Skin epidermis (tissue), 12 donors: ENCODE measurements around the gene SEMA3F.

ENCODE experiments used
- H3K27ac ChIP-seq, 21 experiments: fragments of 200-600 bp; sonication (generic) in 11 of 21; one replicate each; pipeline ENCODE4 v1.5.0; 2020; ENCODE audit warnings: mild to moderate bottlenecking in 3 of 21, inconsistent platforms in 2 of 21, moderate library complexity in 2 of 21
- H3K4me3 ChIP-seq, 7 experiments: fragments of 200-600 bp; sonication (generic) in 2 of 7; one replicate each; pipeline ENCODE4 v1.5.0; 2020; ENCODE audit warnings: inconsistent platforms in 2 of 7, mild to moderate bottlenecking in 2 of 7, moderate library complexity in 1 of 7

The SEMA3F gene

GRCh38 chr3:50154840-50155490 is at the start of gene SEMA3F:
SEMA3F (plus strand) TSS chr3:50155324; CDS start chr3:50159623, 4,299 bp downstream.
- Histone ChIP-seq H3K4me3 (peak within 1 kb of the TSS; percentile 48 to 76 (median 65)), H3K27ac (peak within 1 kb of the TSS; percentile 50 to 90 (median 80))

- no peak overlapping the region for H3K27ac ChIP-seq
- no peak overlapping the region for H3K4me3 ChIP-seq
Observed at GRCh38 chr3:50111757-50112156, 43.4 kb upstream of the SEMA3F start.

DNA sequence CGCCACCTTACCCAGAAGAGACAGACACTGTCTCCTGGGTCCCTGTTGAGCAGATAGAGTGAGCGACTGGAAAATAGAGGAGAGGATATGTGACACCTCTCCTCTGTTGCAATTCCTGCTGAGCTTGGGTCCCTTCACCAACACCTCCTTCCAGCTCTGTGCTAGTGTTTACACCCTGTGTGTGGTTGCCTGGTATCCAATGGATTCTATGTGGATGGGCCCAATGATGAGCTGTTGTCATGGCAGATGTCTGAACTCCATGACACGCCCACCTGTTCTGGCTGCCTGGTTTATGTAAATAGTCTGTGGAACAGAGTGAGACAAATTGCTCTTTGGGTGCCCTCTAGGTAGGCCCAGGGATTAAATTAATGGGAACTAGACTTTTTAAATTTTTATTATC is 42.7 kb upstream of the SEMA3F start:
- H3K27ac ChIP-seq, result no peak overlapping the region
- no peak overlapping the region for H3K4me3 ChIP-seq

GRCh38 chr3:50117120-50117519 is 38.0 kb upstream of the SEMA3F start:
- Histone ChIP-seq H3K27ac (no peak overlapping the region), H3K4me3 (no peak overlapping the region)

GRCh38 chr3:50118237-50118636 is 36.9 kb upstream of the SEMA3F start:
- Histone ChIP-seq H3K27ac (no peak overlapping the region), H3K4me3 (no peak overlapping the region)

DNA sequence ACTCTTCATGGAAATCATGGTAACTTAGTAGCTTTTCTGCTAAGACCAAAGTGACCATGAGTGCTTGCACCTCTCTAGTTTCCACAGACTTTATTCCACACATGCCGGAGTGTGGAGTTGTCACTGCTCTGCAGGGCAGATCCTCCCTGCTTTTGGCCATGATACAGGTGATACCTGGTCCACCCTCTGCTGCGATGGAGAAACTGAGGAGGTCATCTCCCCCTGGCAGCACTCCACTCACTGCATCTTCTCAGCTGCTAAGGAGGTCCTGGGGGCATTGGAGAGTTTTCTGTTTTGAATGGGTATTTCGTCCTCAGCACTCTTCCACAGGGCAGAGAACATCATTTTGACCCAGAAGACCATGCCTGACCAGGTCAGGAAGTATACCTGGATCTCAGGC is 35.3 kb upstream of the SEMA3F start:
- H3K4me3 ChIP-seq, result no peak overlapping the region
- no peak overlapping the region for H3K27ac ChIP-seq

- no peak overlapping the region for H3K4me3 ChIP-seq
- H3K27ac ChIP-seq, result no peak overlapping the region
Observed at GRCh38 chr3:50120364-50121071, 34.6 kb upstream of the SEMA3F start.

- no peak overlapping the region for H3K4me3 ChIP-seq
- no peak overlapping the region for H3K27ac ChIP-seq
Observed at GRCh38 chr3:50121072-50122032, 33.8 kb upstream of the SEMA3F start.

DNA sequence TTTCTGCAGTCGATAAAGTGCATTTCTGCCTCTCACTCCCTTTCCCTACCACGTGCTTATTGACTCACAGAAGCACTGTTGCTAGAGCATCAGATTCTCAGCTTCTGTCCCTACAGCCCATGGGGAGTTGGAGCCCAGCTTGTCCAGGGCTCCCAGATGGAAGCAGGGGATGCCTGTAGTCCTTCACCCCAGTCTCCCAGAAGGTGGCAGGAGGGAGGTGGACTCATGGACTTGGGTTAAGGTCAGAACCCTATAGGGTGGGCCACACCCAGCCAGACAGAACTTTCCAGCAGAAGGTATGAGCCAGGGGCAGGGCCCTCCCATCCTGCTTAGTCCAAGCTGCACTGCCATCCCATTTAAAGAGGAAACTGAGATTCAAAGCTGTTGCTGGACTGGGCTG is 33.1 kb upstream of the SEMA3F start:
- H3K27ac ChIP-seq, result no peak overlapping the region
- no peak overlapping the region for H3K4me3 ChIP-seq

- Histone ChIP-seq H3K27ac (no peak overlapping the region), H3K4me3 (no peak overlapping the region)
Observed at GRCh38 chr3:50122661-50123391, 32.3 kb upstream of the SEMA3F start.

DNA sequence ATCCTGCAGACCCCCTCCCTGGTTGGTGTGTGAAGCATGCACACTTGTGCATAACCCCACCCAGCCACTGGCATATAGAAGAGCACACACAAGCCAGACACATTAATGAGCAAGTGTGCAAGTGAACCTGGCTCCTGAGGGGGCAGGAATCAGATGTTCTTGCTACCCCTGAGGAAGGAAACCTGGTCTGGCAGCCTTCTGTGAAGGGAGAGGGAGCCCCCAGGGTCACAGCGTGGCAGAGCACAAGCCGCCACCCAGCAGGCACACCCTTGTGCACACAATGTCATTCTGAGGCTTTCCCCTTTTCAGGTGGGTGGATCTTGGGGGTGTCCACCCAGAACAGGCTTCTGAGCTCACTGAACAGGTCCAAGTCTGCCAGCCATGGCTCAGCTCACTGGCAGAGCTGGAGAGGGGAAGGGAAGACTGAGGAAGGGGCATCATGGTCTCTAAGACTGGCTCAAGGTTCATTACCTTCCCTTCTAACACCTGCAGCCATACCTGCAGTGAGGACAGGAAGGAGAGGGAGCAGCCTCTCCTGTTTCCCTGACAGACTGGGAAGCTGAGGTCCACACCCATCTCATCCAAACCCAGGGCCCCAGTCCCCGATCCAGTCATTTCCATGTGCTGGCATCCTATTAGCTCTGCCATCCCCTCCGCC is 31.6 kb upstream of the SEMA3F start:
- peak overlapping the region in 4 of 21 experiments; percentile 7 to 47 (median 16) for H3K27ac ChIP-seq
- H3K4me3 ChIP-seq, result no peak overlapping the region

GRCh38 chr3:50124052-50124799 is 30.9 kb upstream of the SEMA3F start:
- no peak overlapping the region for H3K4me3 ChIP-seq
- H3K27ac ChIP-seq, result peak overlapping the region in 4 of 21 experiments; percentile 7 to 47 (median 16)

GRCh38 chr3:50124800-50125178 is 30.3 kb upstream of the SEMA3F start:
- Histone ChIP-seq H3K4me3 (no peak overlapping the region), H3K27ac (no peak overlapping the region)

GRCh38 chr3:50125541-50126286 is 29.4 kb upstream of the SEMA3F start:
- Histone ChIP-seq H3K27ac (no peak overlapping the region), H3K4me3 (no peak overlapping the region)

DNA sequence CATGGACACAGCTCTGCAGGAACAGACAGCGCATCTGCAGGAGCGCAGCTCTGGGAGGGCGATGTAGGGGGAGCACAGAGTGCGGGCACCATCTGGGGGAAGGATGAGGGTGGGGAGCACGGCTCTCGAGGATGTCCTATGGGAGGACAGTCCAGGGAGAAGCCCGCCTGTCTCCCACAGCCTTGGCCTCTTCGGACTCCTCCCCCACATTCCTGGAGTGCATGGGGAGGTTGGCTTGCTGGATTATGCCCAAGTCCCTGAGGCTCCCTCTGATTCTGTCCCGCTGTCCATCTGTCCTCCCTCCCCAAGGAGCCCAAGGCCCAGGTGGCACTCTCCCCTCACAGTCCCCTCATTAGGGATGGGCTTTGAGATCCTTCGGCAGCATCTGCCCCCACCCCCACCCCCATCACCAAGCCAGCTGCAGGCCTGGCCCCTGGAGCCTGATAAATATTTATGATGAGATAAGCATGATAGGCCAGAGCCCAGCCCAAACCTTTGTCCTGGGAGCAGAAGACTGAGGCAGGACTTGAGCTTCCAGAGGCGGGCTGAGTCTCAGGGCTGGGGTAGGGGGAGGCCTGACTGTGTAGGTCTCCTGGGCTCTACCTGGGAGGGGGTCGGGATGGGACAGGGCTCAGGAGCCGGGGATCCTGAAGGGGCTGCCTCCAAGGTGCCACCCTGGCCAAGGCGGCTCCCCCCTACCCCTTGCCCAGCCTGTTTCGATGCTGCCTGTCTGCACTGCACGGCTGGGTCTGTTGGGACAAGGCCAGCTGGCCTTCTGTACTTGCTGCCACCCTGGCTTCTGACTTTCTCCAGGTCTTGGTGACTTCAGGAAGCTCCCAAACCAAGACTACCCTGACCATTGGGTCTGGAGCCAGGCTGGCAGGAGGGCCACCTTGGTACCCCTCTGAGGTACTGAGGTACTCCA is 28.6 kb upstream of the SEMA3F start:
- H3K27ac ChIP-seq, result no peak overlapping the region
- no peak overlapping the region for H3K4me3 ChIP-seq

- Histone ChIP-seq H3K27ac (no peak overlapping the region), H3K4me3 (no peak overlapping the region)
Observed at GRCh38 chr3:50127251-50127691, 27.9 kb upstream of the SEMA3F start.

GRCh38 chr3:50128001-50128400 is 27.1 kb upstream of the SEMA3F start:
- Histone ChIP-seq H3K27ac (no peak overlapping the region), H3K4me3 (no peak overlapping the region)
